IgD-negative memory B cell (primary cell): ENCODE data around the gene RAD51B. TPM values are rescaled to one million over a fixed set of nuclear protein-coding genes. Genes with fewer than 3 reads are reported as not detected.
"Not testable (repeated sequence)": the region's sequence is repeated elsewhere in the genome, so short reads cannot be mapped to it uniquely, and the experiment has no call there.

Source experiments
- H3K27ac Mint-ChIP-seq, 3 donors: one replicate each; pipeline ENCODE4 v1.8.0; 2020 to 2022; ENCODE audit warnings: mild to moderate bottlenecking in 3 of 3, mixed read lengths in 3 of 3, moderate library complexity in 1 of 3
- H3K27me3 Mint-ChIP-seq: one replicate; pipeline ENCODE4 v1.8.0; 2021; ENCODE audit warnings: mixed read lengths
- H3K36me3 Mint-ChIP-seq: one replicate; pipeline ENCODE4 v1.8.0; 2020; ENCODE audit warnings: mild to moderate bottlenecking, mixed read lengths
- H3K4me1 Mint-ChIP-seq, 3 donors: one replicate each; pipeline ENCODE4 v1.8.0; 2020 to 2022; ENCODE audit warnings: mixed read lengths in 3 of 3, mild to moderate bottlenecking in 1 of 3
- H3K4me3 Mint-ChIP-seq, 4 donors: one replicate each; pipeline ENCODE4 v1.8.0; 2020 to 2022; ENCODE audit warnings: mild to moderate bottlenecking in 4 of 4, mixed read lengths in 4 of 4, moderate library complexity in 3 of 4
- H3K9me3 Mint-ChIP-seq, 3 donors: one replicate each; pipeline ENCODE4 v1.8.0; 2020 to 2021; ENCODE audit warnings: mixed read lengths in 3 of 3, mild to moderate bottlenecking in 1 of 3
- polyA plus RNA-seq: library from polyadenylated mRNA; unstranded; fragments of 300-500 nt; fragmentation: Illumina TruSeq; gene quantifications from one replicate; pipeline ENCODE4 v1.2.3, GENCODE V29; 2021

Gene RAD51B
- polyA plus RNA-seq, 1 donor from 2014 or later: 24.9 TPM

- Mint-ChIP-seq H3K4me1 (peaks cover 19 to 23% (median 20%) of the 10 kb centered on the region in 3 donors), H3K9me3 (no peaks in the 10 kb centered on the region), H3K27me3 (peaks cover 2% of the 10 kb centered on the region), H3K27ac (no peak overlapping the region), H3K36me3 (no peaks in the 10 kb centered on the region), H3K4me3 (no peak overlapping the region)
Observed at GRCh38 chr14:68691792-68692118, 872.2 kb downstream of the RAD51B start.

GRCh38 chr14:68692216-68692615 lies 872.6 kb downstream of the RAD51B start:
- H3K9me3 Mint-ChIP-seq: no peaks in the 10 kb centered on the region
- H3K27me3 Mint-ChIP-seq: peaks cover 2% of the 10 kb centered on the region
- no peaks in the 10 kb centered on the region for H3K36me3 Mint-ChIP-seq
- peak overlapping the region in 1 of 3 donors; percentile 44 for H3K27ac Mint-ChIP-seq
- peaks cover 19 to 23% (median 20%) of the 10 kb centered on the region in 3 donors for H3K4me1 Mint-ChIP-seq
- H3K4me3 Mint-ChIP-seq: no peak overlapping the region

GRCh38 chr14:68692916-68693771 lies 873.6 kb downstream of the RAD51B start:
- Mint-ChIP-seq H3K27me3 (peaks cover 2% of the 10 kb centered on the region), H3K36me3 (no peaks in the 10 kb centered on the region), H3K9me3 (no peaks in the 10 kb centered on the region), H3K4me1 (peaks cover 19 to 20% (median 19%) of the 10 kb centered on the region in 3 donors), H3K27ac (no peak overlapping the region), H3K4me3 (peak overlapping the region in 1 of 4 donors; percentile 40)

GRCh38 chr14:68693926-68694325 lies 874.3 kb downstream of the RAD51B start:
- Mint-ChIP-seq H3K27me3 (peaks cover 2% of the 10 kb centered on the region), H3K4me3 (no peak overlapping the region), H3K4me1 (peaks cover 15 to 19% (median 15%) of the 10 kb centered on the region in 3 donors), H3K27ac (no peak overlapping the region), H3K9me3 (no peaks in the 10 kb centered on the region), H3K36me3 (peaks cover 2% of the 10 kb centered on the region)

DNA sequence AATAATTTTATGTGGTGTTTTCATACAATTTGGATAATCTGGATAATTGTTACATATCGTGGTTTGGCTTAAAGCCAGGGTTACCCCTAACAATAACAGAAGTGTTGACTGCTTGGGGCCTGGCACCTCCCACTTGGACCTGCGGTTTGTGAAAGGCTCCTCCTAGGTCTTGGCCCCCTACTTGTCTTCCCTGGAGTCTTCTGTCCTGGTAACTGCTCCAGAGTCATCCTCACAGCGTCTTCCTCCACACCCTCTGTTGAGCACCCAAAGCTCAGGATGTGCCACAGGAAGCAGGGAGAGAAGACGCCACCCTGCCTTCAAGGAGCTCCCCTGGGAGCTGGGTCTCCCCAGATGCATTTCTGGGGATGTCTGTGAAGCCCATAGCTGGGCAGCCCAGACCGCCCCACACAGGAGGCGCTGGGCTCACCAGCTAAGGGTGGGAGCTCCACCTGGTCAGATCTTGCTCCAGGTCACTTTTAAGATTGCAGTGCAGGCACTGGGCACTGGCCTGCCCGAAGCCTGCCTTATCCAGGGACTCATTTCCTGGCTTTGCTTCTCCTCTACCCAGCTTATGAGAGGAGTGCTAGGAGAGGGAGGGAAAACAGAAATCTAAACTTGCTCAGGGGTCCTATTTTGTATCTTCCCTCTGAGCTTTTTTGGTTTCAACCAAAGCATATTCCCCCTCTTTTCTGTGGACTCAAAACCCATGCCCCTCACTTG lies 875.1 kb downstream of the RAD51B start:
- H3K4me1 Mint-ChIP-seq: peaks cover 8 to 16% (median 10%) of the 10 kb centered on the region in 3 donors
- H3K36me3 Mint-ChIP-seq: peaks cover 2% of the 10 kb centered on the region
- peak overlapping the region in 2 of 3 donors; percentile 9 to 13 for H3K27ac Mint-ChIP-seq
- H3K9me3 Mint-ChIP-seq: no peaks in the 10 kb centered on the region
- peak overlapping the region in 2 of 4 donors; percentile 7 to 18 for H3K4me3 Mint-ChIP-seq
- peaks cover 2% of the 10 kb centered on the region for H3K27me3 Mint-ChIP-seq

- H3K36me3 Mint-ChIP-seq: peaks cover 2% of the 10 kb centered on the region
- H3K27me3 Mint-ChIP-seq: peaks cover 2% of the 10 kb centered on the region
- H3K4me1 Mint-ChIP-seq: peaks cover 10 to 16% (median 13%) of the 10 kb centered on the region in 3 donors
- H3K9me3 Mint-ChIP-seq: no peaks in the 10 kb centered on the region
- H3K27ac Mint-ChIP-seq: peak overlapping the region in 2 of 3 donors; percentile 9 to 13
- peak overlapping the region in 1 of 4 donors; percentile 50 for H3K4me3 Mint-ChIP-seq
Observed at GRCh38 chr14:68695326-68695768, 875.8 kb downstream of the RAD51B start.

DNA sequence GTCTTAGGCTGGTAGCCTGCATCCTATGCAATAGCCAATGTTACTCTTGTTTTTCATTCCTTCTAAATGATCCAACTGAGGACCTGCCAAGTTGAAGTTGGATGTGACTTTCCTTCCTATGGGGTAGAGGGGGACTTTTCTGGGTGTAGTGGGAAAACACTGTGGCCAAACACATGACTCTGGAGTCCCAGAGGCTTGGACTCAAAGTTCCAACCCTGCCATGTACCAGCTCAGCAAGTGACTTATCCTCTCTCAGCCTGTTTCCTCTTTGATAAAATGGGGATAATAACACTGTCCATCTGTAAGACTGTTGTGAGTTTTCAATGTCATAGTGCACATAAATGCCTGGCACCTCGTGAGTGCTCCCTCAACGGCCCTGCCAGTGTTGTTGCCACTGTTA lies 876.3 kb downstream of the RAD51B start:
- H3K9me3 Mint-ChIP-seq: peaks cover 0 to 1% (median 0%) of the 10 kb centered on the region in 3 donors
- H3K27ac Mint-ChIP-seq: peak overlapping the region in 2 of 3 donors; percentile 9 to 13
- H3K27me3 Mint-ChIP-seq: peaks cover 2% of the 10 kb centered on the region
- H3K4me3 Mint-ChIP-seq: no peak overlapping the region
- peaks cover 10 to 16% (median 13%) of the 10 kb centered on the region in 3 donors for H3K4me1 Mint-ChIP-seq
- peaks cover 2% of the 10 kb centered on the region for H3K36me3 Mint-ChIP-seq

- peaks cover 0 to 2% (median 0%) of the 10 kb centered on the region in 3 donors for H3K9me3 Mint-ChIP-seq
- no peak overlapping the region for H3K27ac Mint-ChIP-seq
- H3K4me3 Mint-ChIP-seq: no peak overlapping the region
- H3K36me3 Mint-ChIP-seq: peaks cover 2% of the 10 kb centered on the region
- H3K27me3 Mint-ChIP-seq: peaks cover 2% of the 10 kb centered on the region
- H3K4me1 Mint-ChIP-seq: peaks cover 11 to 16% (median 13%) of the 10 kb centered on the region in 3 donors
Observed at GRCh38 chr14:68696266-68696665, 876.7 kb downstream of the RAD51B start.

- Mint-ChIP-seq H3K4me3 (no peak overlapping the region), H3K36me3 (peaks cover 2% of the 10 kb centered on the region), H3K27ac (no peak overlapping the region)
Observed at GRCh38 chr14:68696721-68697495, 877.3 kb downstream of the RAD51B start.

DNA sequence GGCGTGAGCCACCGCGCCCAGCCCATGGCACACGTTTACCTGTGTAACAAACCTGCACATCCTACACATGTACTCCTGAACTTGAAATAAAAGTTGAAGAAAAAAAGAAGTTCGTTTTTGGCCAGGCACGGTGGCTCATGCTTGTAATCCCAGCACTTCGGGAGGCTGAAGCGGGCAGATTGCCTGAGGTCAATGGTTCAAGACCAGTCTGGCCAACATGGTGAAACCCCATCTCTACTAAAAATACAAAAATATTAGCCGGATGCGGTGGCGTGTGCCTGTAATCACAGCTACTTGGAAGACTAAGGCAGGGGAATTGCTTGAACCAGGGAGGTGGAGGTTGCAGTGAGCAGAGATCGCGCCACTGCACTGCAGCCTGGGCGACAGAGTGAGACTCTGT lies 879.2 kb downstream of the RAD51B start:
- peak overlapping the region in 1 of 4 donors; percentile 75 for H3K4me3 Mint-ChIP-seq
- H3K27me3 Mint-ChIP-seq, H3K36me3 Mint-ChIP-seq, H3K9me3 Mint-ChIP-seq, H3K27ac Mint-ChIP-seq: not testable (repeated sequence)
- H3K4me1 Mint-ChIP-seq: peaks cover 8 to 13% (median 10%) of the 10 kb centered on the region in 3 donors

More at GRCh38 chr14:68696721-68697495, 877.3 kb downstream of the RAD51B start:
- peaks cover 11 to 16% (median 13%) of the 10 kb centered on the region in 3 donors for H3K4me1 Mint-ChIP-seq
- peaks cover 2% of the 10 kb centered on the region for H3K27me3 Mint-ChIP-seq
- H3K9me3 Mint-ChIP-seq: peaks cover 0 to 2% (median 0%) of the 10 kb centered on the region in 3 donors

DNA sequence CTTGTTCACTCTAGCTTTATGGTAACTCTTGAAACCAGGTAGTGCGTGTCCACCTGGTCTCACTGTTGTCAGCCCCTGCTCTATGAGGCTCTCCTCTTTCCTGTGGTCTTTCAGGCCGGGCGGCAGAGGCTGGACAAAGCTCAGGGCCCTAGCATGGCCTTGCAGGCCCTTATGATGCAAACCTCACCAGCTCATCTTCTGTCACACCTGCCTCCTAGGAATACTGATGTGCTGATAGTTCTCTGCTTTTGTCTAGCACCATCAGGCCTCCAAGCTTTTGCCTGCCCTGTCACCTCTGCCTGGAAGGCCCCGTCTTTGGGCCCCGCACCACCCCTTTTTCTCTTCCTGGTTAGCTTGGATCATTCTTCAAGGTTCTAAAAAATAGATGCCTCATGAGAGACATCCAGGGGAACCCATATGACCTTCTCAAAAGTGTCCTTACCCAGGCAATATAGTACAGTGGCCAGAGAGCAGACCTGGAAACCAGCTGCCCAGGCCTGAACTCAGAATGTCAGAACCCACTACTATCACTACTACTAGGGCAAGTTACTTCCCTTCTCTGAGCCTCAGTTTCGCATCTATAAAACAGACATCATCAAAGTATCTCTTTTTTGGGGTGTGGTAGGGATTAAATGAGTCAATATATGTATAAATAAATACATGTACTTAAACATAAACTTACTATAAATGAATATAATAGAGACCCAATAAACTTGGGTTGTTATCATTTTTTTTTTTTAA lies 881.6 kb downstream of the RAD51B start:
- no peak overlapping the region for H3K27ac Mint-ChIP-seq
- H3K9me3 Mint-ChIP-seq: peaks cover 0 to 2% (median 0%) of the 10 kb centered on the region in 3 donors
- H3K4me3 Mint-ChIP-seq: peak overlapping the region in 1 of 4 donors; percentile 43
- peaks cover under 1 to 7% (median 1%) of the 10 kb centered on the region in 3 donors for H3K4me1 Mint-ChIP-seq
- H3K27me3 Mint-ChIP-seq: no peaks in the 10 kb centered on the region
- H3K36me3 Mint-ChIP-seq: peaks cover 2% of the 10 kb centered on the region

GRCh38 chr14:68702135-68702534 lies 882.6 kb downstream of the RAD51B start:
- no peak overlapping the region for H3K27ac Mint-ChIP-seq
- H3K36me3 Mint-ChIP-seq: peaks cover 2% of the 10 kb centered on the region
- H3K27me3 Mint-ChIP-seq: no peaks in the 10 kb centered on the region
- peaks cover 0 to 2% (median 0%) of the 10 kb centered on the region in 3 donors for H3K9me3 Mint-ChIP-seq
- H3K4me3 Mint-ChIP-seq: no peak overlapping the region
- H3K4me1 Mint-ChIP-seq: peaks cover 0 to 9% (median 1%) of the 10 kb centered on the region in 3 donors

GRCh38 chr14:68702578-68702977 lies 883.0 kb downstream of the RAD51B start:
- no peaks in the 10 kb centered on the region for H3K27me3 Mint-ChIP-seq
- no peak overlapping the region for H3K4me3 Mint-ChIP-seq
- H3K9me3 Mint-ChIP-seq: peaks cover 0 to 2% (median 0%) of the 10 kb centered on the region in 3 donors
- peaks cover 2% of the 10 kb centered on the region for H3K36me3 Mint-ChIP-seq
- peaks cover 0 to 9% (median 1%) of the 10 kb centered on the region in 3 donors for H3K4me1 Mint-ChIP-seq
- H3K27ac Mint-ChIP-seq: no peak overlapping the region

DNA sequence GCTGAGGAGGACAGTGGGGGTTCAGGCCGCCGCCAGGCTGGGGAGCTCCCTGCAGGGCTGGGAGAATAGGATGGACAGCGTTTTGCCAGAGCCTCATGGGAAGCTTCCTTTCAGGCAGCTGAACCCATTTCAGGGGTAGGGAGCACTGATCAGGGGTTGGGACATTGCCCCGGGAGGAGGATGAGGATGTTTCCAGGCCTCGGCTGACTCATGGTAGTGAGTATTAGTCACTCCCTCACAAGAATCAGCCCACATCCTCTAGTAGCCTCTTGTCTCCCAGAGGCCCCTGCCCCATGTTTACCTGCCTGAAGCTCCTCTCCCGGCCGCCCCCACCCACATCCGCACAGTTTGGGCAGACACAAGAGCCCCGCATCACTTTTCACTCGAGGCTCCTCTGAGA lies 883.5 kb downstream of the RAD51B start:
- Mint-ChIP-seq H3K4me1 (peaks cover 0 to 9% (median 1%) of the 10 kb centered on the region in 3 donors), H3K4me3 (no peak overlapping the region), H3K27me3 (no peaks in the 10 kb centered on the region), H3K36me3 (peaks cover 2% of the 10 kb centered on the region), H3K27ac (no peak overlapping the region), H3K9me3 (peaks cover 0 to 2% (median 0%) of the 10 kb centered on the region in 3 donors)
